Left renal cortex interstitium (tissue), 4 donors: ENCODE measurements around the gene MICA. TPM values are rescaled to one million over a fixed set of nuclear protein-coding genes. Genes with fewer than 3 reads are reported as not detected.
"Not testable (repeated sequence)": the region's sequence is repeated elsewhere in the genome, so short reads cannot be mapped to it uniquely, and the experiment has no call there.

Experiments
- DNase-seq, 4 donors: peaks; one replicate each; pipeline ENCODE4 v3.0.0-alpha.2; 2013; ENCODE audit warnings: low read depth in 4 of 4, low spot score in 2 of 4, missing footprints in 1 of 4
- polyA plus RNA-seq, 4 donors: library from polyadenylated mRNA; unstranded; fragments of 120-200 nt; gene quantifications; one replicate each; pipeline ENCODE4 v1.2.1, GENCODE V29; 2013; ENCODE audit not compliant: insufficient read length in 4 of 4

MICA gene
- polyA plus RNA-seq, 4 donors, result 3.6 to 10.9 (median 8.0) TPM

- DNase-seq, result no peak
Measured at GRCh38 chr6:31405996-31406395, 2.6 kb downstream of the MICA start.

DNA sequence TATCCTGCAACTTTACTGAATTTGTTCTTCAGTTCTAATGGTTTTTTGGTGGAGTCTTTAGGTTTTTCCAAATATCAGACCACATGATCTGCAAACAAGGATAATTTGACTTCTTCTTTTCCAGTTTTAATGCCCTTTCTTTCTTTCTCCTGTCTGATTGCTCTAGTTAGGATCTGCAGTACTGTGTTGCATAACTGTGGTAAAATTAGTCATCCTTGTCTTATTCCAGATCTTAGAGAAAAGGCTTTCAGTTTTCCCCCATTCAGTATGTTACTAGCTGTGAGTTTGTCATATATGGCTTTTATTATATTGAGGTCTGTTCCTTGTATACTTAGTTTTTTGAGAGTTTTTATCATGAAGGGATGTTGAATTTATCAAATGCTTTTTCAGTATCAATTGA, 4.3 kb downstream of the MICA start:
- no peak for DNase-seq

DNA sequence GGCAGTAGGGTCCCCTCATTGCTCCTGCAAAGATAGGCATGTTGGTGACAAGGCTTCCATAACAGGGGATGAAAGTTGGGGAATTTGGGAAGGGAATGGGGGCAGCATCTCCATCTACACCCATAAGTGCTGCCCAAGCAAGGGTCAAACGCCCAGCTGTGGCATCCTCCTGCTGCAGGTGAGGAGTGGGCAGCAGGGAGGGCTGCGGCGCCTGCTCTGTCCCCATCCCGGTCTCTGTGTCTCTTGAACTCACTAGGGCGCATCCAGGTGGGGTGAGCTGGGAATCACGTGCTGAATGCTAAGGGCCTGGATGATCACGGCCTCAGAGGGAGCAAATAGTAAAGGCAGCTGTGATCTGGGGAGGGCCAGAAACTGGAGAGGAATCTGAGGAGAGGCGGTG, 9.1 kb downstream of the MICA start:
- no peak for DNase-seq

DNA sequence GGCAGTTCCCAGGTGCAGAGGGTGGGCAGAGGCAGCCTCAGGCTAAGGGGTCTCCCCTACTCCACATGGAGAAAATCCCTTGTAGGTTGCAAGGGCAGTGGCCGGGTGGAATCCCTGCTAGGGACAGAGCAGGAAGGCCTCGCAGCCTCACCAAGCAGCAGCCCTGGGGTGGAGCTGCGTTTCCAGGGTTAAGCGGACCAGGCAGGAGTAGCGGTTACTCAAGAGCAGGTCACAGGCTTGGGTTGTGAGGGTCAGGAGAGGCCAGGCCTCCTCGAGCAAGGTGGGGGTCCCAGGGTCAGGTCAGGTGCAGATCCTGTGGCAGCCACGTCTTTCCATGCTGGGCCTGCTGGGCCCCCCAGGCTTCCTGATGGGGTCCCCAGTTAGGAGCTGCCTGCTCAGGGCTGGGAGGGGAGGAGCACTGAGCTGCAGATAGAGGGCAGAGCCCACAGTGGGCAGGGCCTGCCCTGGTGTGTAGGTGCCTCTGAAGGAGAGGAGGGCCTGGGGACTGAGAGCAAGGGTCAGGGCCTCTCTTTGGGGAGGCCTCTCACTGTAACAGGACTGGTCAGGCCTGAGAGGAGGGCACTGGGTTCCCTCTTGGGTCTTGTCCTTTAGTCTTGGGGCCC, 10.9 kb downstream of the MICA start:
- not testable (repeated sequence) for DNase-seq

GRCh38 chr6:31414771-31415265, 11.4 kb downstream of the MICA start:
- DNase-seq, result no peak

DNA sequence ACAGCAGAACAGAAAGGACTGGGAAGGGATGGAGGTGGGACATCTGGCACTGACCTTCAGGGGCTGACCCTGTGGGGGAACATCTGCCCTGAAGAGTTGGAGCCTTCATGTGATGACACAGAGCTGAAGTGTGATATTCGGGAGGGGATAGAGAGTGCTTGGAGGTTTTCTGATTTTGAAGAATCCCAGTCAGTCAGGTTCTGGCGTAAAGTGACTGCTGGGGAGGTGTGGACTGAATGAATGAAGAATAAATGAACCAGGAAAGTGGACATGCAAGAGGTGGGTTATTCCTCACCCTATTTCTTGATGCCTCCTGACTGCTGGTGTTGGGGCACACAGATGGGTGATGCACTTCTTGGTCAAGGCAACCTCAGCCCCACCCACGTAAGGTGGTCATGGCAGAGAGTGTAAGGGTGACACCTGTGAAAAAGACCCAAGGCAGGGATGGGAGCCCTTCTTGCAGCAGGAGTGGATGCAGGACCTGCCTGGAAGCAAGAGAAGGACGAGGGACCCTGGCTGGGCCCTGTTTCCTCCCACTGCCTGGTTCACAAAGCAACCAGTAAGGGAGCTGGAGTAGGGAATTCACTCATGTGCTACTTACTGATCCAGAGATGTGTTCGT, 13.1 kb downstream of the MICA start:
- no peak for DNase-seq

- DNase-seq, result no peak
Measured at GRCh38 chr6:31418251-31418650, 14.9 kb downstream of the MICA start.

DNA sequence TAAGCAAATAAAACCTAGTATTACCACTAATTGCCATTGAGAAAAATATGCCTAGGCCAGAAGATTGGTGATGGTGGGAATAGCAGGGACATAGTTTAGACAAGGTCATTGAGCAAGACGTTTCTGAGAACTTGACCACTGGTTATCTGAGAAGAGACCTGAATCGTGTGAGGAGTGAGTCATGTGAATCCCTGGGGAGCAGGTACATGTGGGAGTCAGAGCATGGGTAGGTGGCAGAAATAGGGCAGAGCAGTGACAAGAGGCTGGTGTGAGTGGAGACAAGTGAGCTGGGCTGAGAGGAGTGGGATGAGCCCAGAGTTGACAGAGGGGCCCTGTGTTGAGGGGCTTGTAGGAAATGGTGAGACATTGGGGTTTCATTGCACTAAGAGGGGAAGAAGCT, 16.4 kb downstream of the MICA start:
- DNase-seq, result no peak

DNA sequence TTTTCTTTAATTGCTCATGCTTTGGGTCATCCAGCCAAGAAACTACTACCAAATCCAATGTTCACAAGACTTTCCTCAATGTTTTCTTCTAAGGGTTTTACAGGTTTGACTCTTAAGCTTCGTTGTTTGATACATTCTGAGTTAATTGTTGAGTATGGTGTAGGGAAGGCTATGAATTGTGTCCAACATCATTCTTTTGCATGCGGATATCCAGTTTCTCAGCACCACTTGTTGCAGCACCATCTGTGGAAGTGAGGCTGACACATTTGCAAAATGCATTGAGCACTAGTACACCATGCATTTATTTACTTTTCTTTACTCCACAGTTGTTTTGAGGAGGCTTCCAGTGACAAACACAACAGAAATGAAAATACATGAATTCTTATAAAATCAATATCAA, 17.2 kb downstream of the MICA start:
- no peak for DNase-seq

DNA sequence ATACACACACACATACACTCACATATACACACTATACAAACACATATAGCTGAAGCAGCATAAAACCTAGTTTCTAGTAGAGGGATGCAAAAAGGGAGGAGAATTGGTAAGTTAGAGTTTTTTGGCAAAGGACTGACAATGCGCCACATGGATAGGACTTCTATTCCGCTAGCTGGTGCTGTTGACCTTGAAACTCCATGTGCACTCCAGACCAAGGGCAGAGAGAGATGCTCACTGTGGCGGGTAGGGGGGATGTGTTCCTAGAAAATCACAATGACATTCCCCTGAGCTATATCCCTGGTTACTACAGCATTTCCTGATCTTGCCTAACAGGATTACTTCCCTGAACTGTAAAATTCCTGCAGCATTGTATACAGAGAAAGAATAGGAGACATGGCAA, 19.2 kb downstream of the MICA start:
- no peak for DNase-seq

DNA sequence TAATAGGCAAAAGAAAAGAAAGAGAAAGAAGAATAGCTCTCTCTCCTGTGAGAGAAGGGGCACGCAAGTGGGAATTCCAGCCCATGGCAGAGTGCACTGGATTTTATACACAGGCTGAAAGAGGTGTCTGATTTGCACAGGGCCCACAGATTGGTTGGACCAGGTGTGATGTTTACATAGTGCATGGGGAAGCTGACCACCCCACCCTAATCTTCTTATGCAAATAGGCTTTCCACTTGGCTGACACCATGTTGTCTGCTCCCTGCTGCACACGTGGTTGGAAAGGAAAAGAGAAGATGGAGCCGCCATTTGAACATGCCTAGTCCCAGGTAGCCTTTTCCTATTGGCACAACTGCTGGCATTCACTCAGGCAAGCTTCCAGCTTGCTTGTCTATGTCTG, 20.2 kb downstream of the MICA start:
- no peak for DNase-seq

DNA sequence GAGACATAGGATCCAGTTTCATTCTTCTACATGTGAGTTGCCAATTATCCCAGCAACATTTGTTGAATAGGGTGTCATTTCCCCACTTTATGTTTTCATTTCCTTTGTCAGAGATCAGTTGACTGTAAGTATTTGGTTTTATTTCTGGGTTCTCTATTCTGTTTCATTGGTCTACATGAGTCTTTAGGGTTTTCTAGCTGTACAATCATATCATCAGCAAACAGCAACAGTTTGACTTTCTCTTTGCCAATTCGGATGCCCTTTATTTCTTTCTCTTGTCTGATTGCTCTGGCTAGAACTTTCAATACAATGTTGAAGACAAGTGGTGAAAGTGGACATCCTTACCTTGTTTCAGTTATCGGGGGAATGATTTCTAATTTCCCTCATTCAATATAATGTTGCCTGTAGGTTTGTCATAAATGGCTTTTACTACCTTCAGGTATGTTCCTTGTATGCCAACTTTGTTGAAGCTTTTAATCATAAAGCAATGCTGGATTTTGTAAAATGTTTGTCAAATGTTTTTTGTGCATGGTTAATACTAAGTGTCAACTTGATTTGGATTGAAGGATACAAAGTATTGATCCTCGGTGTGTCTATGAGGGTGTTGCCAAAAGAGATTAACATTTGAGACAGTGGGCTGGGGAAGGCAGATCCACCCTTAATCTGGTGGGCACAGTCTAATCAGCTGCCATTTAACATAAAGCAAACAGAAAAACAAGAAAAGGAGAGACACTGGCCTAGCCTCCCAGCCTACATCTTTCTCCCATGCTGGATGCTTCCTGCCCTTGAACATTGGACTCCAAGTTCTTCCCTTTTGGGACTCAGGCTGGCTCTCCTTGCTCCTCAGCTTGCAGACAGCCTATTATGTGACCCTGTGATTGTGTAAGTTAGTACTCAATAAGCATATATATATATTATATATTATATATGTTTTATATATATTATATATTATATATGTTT, 23.3 kb downstream of the MICA start:
- no peak for DNase-seq

- no peak for DNase-seq
Measured at GRCh38 chr6:31430449-31430848, 27.1 kb downstream of the MICA start.

- not testable (repeated sequence) for DNase-seq
Measured at GRCh38 chr6:31435051-31435450, 31.7 kb downstream of the MICA start.

DNA sequence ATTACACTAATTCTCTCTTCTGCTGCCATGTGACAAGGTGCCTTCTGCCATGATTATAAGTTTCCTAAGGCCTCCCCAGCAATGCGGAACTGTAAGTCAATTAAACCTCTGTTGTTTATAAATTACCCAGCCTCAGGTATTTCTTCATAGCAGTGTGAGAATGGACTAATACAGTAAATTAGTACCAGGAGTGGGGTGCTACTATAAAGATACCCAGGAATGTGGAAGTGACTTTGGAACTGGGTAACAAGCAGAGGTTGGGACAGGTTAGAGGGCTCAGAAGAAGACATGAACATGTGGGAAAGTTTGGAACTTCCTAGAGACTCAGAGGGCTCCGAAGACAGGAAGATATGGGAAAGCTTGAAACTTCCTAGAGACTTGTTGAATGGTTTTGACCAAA, 34.8 kb downstream of the MICA start:
- DNase-seq, result no peak

GRCh38 chr6:31438677-31439076, 35.3 kb downstream of the MICA start:
- no peak for DNase-seq

GRCh38 chr6:31441365-31442267, 38.2 kb downstream of the MICA start:
- peak in 1 of 4 donors; percentile 40 for DNase-seq

GRCh38 chr6:31446481-31446880, 43.1 kb downstream of the MICA start:
- no peak for DNase-seq

GRCh38 chr6:31446999-31447789, 43.8 kb downstream of the MICA start:
- DNase-seq, result not testable (repeated sequence)

DNA sequence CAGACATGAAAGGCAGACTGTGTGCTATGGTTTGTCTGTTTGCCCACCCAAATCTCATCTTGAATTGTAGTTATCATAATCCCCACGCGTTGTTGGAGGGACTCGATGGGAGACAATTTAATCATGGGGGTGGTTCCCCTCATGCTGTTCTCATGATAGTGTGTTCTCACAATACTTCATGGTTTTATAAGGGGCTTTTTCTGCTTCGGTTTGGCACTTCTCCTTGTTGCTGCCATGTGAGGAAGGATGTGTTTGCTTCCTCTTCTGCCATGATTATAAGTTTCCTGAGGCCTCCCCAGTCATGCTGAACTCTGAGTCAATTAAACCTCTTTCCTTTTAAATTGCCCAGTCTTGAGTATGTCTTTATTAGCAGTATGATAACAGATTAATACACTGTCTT, 47.4 kb downstream of the MICA start:
- DNase-seq, result no peak
